GM19351 (cell line): ENCODE data around the gene NDUFA8.

Experiments used
- ATAC-seq: cut with Tn5 transposase; IDR thresholded peaks from one replicate; pipeline ENCODE4 v1.9.1; 2021; ENCODE audit warnings: mild to moderate bottlenecking, moderate library complexity; ENCODE audit not compliant: unreplicated experiment

The NDUFA8 gene

DNA sequence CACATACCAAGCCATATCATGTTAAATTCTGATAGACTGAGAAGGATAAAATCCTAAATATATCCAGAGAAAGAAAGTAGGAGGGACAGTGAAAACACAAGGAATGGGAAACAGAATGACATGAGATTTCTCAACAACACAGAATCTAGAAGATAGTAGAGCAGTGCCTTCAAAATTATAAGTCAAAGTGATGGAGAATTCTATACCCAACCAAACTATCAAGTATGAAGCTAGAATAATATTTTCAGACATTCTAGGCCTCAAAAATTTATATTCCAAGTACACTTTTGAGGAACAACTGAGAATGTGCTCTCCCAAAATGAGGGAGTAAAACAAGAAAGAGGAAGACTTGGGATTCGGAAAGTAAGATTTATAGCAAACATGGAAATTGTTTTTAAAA lies 55.6 kb downstream of the NDUFA8 start:
- no peak for ATAC-seq

- ATAC-seq, result no peak
These were observed 57.4 kb downstream of the NDUFA8 start for GRCh38 chr9:122102156-122102555.

DNA sequence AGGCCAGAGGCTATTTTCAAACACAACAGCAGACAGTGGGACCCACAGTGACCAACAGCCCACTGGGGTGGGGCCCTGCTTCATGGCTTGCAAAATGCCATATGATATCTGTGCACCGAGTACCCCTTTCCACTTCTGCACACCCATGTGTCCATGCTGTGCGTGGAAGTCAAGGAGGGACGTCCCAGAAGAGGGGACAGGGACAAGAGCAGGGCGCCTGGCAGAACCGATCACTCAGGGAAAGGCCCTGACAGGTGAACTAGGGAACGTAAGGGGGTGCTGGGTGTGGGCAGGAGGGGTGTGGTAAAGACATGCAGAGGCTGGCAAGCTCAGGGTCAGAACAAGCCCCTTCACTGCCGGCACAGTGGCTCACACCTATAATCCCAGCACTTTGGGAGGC lies 58.8 kb downstream of the NDUFA8 start:
- ATAC-seq, result no peak

DNA sequence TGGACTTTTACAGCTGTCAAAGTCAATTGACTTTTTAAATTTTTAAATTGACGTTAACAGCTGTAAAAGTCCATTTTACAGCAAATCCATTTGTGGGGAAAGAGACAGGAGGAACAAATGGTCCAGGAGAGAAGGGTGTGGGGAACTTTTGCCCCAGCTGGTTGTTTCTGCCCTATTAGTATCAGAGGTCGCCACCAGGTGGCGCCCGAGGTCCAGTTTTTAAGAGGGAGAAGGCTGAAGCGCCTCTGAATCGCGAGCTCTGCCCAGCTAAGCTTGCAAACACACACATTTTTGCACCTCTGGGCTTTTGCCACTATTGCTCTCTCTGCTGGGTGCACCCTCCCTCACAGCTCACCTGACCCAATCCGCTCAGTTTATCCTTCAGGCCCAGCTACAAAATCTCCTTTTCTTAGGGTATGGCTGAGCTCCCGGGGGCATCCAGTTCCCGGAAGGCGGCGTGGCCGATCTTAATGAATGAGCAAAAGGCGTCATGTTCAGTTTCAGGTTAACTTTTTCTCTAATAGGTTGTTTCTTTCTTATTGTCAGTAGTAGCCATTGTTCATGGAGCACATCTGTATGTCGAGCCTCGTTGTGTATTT lies 60.2 kb downstream of the NDUFA8 start:
- peak; percentile 73 for ATAC-seq

GRCh38 chr9:122097679-122098315 lies 61.8 kb downstream of the NDUFA8 start:
- no peak for ATAC-seq

GRCh38 chr9:122096620-122097415 lies 62.8 kb downstream of the NDUFA8 start:
- no peak for ATAC-seq

DNA sequence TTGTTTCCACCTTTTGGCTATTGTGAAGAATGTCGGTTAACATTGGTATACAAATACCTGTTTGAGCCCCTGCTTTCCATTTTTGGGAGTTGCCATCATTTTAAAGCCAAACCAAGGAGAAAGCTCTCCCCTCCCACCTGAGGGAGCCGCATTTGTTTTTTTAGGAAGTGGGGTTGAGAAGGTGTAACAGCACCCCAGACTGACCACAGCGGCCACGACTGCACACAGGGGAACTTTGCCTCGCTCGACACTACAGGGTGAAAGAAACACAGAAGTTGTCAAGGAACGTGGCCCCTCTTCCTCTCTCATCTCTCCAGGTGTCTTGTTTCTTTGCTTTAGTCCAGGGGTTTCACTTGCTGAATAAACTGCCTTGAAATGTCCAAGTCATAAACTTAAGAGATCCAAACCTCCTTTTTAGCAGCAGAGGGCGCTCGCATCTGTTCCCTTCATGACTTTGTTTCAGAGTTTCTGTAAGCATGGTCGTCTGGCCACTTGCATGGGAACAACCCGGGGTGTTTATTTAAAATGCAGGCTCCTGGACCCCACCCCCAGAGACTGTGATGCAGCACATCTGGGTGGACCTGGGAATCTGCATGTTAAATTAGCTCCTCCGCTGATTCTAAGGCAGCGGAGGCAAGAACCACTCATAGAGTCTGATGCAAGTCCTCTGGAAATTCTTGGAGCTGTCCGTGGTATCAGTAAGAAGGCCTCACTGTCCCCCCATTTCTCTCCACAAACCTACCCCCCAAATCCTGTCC lies 64.4 kb downstream of the NDUFA8 start:
- no peak for ATAC-seq
